Breast epithelium (tissue), 4 donors: ENCODE measurements around the gene SENP3. TPM values are rescaled to one million over a fixed set of nuclear protein-coding genes. Genes with fewer than 3 reads are reported as not detected.

ENCODE experiments used
- DNase-seq, 2 donors: peaks; one replicate each; pipeline ENCODE4 v3.0.0-alpha.2; 2019; ENCODE audit warnings: low spot score in 2 of 2
- H3K27ac ChIP-seq, 2 donors: fragments of 200-600 bp; sonication (generic) in 1 of 2; one replicate each; pipeline ENCODE4 v1.5.1; 2016 to 2019; ENCODE audit warnings: mild to moderate bottlenecking in 1 of 2
- H3K27me3 ChIP-seq, 2 donors: fragments of 200-600 bp; sonication (generic) in 1 of 2; one replicate each; pipeline versions ENCODE4 v1.5.1 to v1.6.0; 2017 to 2019; ENCODE audit warnings: control low read depth in 1 of 2, mild to moderate bottlenecking in 1 of 2
- H3K36me3 ChIP-seq: fragments of 200-600 bp; one replicate; pipeline ENCODE4 v1.5.1; 2019
- H3K4me1 ChIP-seq, 2 donors: fragments of 200-600 bp; sonication (generic); one replicate each; pipeline ENCODE4 v1.5.1; 2016 to 2019; ENCODE audit warnings: control low read depth in 1 of 2
- H3K4me3 ChIP-seq, 3 donors: fragments of 200-600 bp; sonication (generic); 1 replicate in 2 of 3; 2 replicates in 1 of 3; pipeline ENCODE4 v1.5.1; 2016 to 2019; ENCODE audit warnings: mild to moderate bottlenecking in 3 of 3, moderate library complexity in 2 of 3
- H3K9me3 ChIP-seq, 2 donors: fragments of 200-600 bp; sonication (generic) in 1 of 2; one replicate each; pipeline ENCODE4 v1.5.1; 2016 to 2019; ENCODE audit warnings: control low read depth in 1 of 2
- POLR2A ChIP-seq: fragments of 450-650 bp; IDR thresholded peaks from one replicate; pipeline ENCODE4 v1.6.1; 2016; ENCODE audit warnings: antibody characterized with exemption, mild to moderate bottlenecking, moderate library complexity
- POLR2AphosphoS5 ChIP-seq, 3 donors: sonication (generic); formaldehyde crosslinking; IDR thresholded peaks; one replicate each; pipeline ENCODE4 v1.6.1; 2017; ENCODE audit warnings: antibody characterized with exemption in 3 of 3
- intact Hi-C: fragments of 100-400 bp; cut with DNase I; formaldehyde crosslinking; loops from one replicate; pipeline ENCODE4 v1.15.1; 2023; ENCODE audit warnings: low total_unique reads
- total RNA-seq, 3 donors: library from RNA; depleted of rRNA; stranded (reverse); fragments of >200 nt; gene quantifications; one replicate each; pipeline ENCODE4 v1.1.0, GENCODE V29; 2016
- TF ChIP-seq, protein P1 (sequence below), 3 donors: fragments of 450-650 bp; IDR thresholded peaks; one replicate each; pipeline ENCODE4 v1.5.1; 2016 to 2017; ENCODE audit warnings: antibody characterized with exemption in 3 of 3, mild to moderate bottlenecking in 3 of 3, moderate library complexity in 3 of 3

The SENP3 gene
- total RNA-seq, 3 donors from 2014 or later: 59.5 to 65.2 (median 62.3) TPM

DNA sequence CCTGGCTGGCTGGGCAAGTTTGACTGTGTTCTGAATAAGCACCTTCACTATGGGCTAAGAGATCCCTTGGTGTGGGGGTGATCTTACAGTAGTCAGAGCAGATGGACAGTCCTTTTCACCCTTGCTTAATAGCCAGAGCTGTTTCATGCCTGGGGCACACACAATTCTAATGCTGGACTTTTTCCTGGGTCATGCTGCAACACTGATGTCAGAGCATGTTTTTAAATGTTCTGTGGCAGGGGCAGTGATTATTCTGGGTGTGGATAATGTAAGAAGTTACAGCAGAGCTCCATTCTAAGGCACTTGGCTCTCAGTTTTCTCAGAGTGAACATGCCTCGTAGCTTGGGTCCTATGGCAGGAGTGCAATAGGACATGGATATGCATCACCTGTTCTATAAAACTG lies 13.8 kb downstream of the SENP3 start:
- H3K36me3 ChIP-seq: peaks cover 16% of the 10 kb centered on the region
- H3K27ac ChIP-seq: peak overlapping the region; percentile 98
- peaks cover 13 to 16% of the 10 kb centered on the region in 2 donors for H3K4me1 ChIP-seq
- H3K27me3 ChIP-seq: no peaks in the 10 kb centered on the region
- TF ChIP-seq POLR2AphosphoS5 (IDR thresholded peaks at IDR 0.05) (no peak), POLR2A (no peak)
- TF ChIP-seq, protein P1, sequence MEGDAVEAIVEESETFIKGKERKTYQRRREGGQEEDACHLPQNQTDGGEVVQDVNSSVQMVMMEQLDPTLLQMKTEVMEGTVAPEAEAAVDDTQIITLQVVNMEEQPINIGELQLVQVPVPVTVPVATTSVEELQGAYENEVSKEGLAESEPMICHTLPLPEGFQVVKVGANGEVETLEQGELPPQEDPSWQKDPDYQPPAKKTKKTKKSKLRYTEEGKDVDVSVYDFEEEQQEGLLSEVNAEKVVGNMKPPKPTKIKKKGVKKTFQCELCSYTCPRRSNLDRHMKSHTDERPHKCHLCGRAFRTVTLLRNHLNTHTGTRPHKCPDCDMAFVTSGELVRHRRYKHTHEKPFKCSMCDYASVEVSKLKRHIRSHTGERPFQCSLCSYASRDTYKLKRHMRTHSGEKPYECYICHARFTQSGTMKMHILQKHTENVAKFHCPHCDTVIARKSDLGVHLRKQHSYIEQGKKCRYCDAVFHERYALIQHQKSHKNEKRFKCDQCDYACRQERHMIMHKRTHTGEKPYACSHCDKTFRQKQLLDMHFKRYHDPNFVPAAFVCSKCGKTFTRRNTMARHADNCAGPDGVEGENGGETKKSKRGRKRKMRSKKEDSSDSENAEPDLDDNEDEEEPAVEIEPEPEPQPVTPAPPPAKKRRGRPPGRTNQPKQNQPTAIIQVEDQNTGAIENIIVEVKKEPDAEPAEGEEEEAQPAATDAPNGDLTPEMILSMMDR (IDR thresholded peaks at IDR 0.05): no peak
- H3K9me3 ChIP-seq: no peaks in the 10 kb centered on the region
- H3K4me3 ChIP-seq: peak overlapping the region in 2 of 3 donors; percentile 2 to 92
- intact Hi-C loops: no loop called here
- no peak for DNase-seq

- peak overlapping the region in 1 of 2 donors; percentile 98 for H3K27ac ChIP-seq
- no peaks in the 10 kb centered on the region for H3K9me3 ChIP-seq
- TF ChIP-seq POLR2A (no peak), POLR2AphosphoS5 (IDR thresholded peaks at IDR 0.05) (no peak)
- TF ChIP-seq, protein P1 (IDR thresholded peaks at IDR 0.05): no peak
- no peak for DNase-seq
- peaks cover 16% of the 10 kb centered on the region for H3K36me3 ChIP-seq
- H3K4me3 ChIP-seq: peak overlapping the region in 2 of 3 donors; percentile 2 to 92
- H3K27me3 ChIP-seq: no peaks in the 10 kb centered on the region
- intact Hi-C loops: no loop called here
- H3K4me1 ChIP-seq: peaks cover 13 to 16% of the 10 kb centered on the region in 2 donors
Measured at GRCh38 chr17:7575959-7576358, 14.2 kb downstream of the SENP3 start.

GRCh38 chr17:7576432-7576937 lies 14.8 kb downstream of the SENP3 start:
- no peak overlapping the region for H3K4me3 ChIP-seq
- intact Hi-C loops: no loop called here
- H3K36me3 ChIP-seq: peaks cover 16% of the 10 kb centered on the region

DNA sequence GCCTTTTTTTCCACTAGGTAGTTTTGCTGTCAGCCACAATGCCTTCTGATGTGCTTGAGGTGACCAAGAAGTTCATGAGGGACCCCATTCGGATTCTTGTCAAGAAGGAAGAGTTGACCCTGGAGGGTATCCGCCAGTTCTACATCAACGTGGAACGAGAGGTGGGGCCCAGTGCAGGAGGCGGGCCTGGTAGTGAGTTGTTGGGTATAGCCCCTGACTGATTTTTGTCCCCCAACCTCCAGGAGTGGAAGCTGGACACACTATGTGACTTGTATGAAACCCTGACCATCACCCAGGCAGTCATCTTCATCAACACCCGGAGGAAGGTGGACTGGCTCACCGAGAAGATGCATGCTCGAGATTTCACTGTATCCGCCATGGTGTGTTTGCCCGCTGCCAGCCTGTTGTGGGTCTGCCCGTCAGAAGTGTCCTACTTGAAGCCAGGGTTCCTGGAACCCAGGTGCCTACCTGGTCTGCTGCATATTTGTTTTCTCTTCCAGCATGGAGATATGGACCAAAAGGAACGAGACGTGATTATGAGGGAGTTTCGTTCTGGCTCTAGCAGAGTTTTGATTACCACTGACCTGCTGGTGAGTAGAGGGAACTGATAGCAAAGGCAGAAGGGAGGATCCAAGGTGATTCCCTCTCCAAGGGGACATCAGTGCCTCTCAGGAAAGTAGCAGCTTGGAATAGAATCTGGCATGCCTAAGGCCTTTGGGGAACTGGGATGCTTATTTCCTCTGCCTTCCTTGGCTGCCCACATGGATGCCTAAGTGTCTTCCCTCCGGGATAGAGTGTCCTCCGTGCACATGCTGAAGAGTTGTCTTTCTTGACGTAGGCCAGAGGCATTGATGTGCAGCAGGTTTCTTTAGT lies 15.8 kb downstream of the SENP3 start:
- H3K4me3 ChIP-seq: no peak overlapping the region
- intact Hi-C loops: no loop called here
- H3K4me1 ChIP-seq: peaks cover 18 to 20% of the 10 kb centered on the region in 2 donors
- peaks cover 16% of the 10 kb centered on the region for H3K36me3 ChIP-seq
- peak overlapping the region; percentile 87 to 99 for H3K27ac ChIP-seq
- H3K9me3 ChIP-seq: no peaks in the 10 kb centered on the region
- H3K27me3 ChIP-seq: no peaks in the 10 kb centered on the region
- TF ChIP-seq, protein P1 (IDR thresholded peaks at IDR 0.05): no peak
- TF ChIP-seq POLR2AphosphoS5 (IDR thresholded peaks at IDR 0.05): no peak
- TF ChIP-seq POLR2A: no peak
- no peak for DNase-seq

More at GRCh38 chr17:7576432-7576937, 14.8 kb downstream of the SENP3 start:
- Histone ChIP-seq H3K9me3 (no peaks in the 10 kb centered on the region), H3K27me3 (no peaks in the 10 kb centered on the region), H3K27ac (no peak overlapping the region), H3K4me1 (peaks cover 13 to 16% of the 10 kb centered on the region in 2 donors)
- TF ChIP-seq POLR2AphosphoS5 (IDR thresholded peaks at IDR 0.05) (no peak), POLR2A (no peak)
- TF ChIP-seq, protein P1 (IDR thresholded peaks at IDR 0.05): no peak
- DNase-seq: no peak
